Stimulated activated CD4-positive, alpha-beta T cell treated with anti-CD3 and anti-CD28 coated beads, Interleukin-15, amount 100 ng/mL, for 24 hours (primary cell): ENCODE results near the gene RAP1GAP.

Experiments
- DNase-seq: peaks from one replicate; pipeline ENCODE4 v3.0.0-alpha.2; 2020

Gene RAP1GAP

DNA sequence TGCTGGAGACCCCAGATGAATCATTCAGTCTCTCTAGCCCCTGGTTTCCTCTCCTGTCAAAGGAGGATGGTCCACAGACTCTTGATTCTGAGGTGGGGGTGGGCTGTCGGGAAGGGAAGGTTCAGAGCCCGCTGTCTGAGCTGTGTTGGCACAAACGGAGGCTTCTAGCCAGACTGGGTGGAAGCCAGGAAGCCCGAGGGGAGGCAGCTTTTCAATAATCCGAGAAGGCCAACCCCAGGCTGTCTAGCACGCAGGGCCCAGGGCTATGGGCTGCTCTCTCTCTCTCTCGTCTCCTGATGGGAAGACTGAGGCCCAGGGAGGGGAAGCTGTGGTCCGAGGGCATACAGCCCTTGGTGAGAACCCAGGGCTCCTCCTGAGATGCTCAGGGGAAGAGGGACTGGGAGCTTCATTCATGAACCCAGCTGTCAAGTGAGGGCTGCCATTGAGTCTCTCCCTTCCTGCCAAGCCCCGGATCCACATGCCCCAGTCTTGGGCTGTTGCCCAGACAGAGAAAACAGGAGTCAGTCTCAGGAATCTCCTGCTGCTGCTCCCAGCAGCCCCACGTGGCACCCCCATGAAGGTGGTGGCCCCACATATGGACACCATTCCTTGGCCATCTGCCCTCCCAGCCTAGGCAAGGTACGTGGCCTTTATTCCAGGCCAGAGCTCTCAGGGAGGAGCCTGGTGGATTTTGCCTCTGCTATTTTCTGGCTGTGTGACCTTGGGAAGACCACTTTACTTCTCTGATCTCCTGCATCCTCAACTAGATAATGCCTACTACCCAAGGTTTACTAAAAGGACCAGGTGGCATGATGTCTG is 44.4 kb downstream of the RAP1GAP start:
- no peak for DNase-seq

DNA sequence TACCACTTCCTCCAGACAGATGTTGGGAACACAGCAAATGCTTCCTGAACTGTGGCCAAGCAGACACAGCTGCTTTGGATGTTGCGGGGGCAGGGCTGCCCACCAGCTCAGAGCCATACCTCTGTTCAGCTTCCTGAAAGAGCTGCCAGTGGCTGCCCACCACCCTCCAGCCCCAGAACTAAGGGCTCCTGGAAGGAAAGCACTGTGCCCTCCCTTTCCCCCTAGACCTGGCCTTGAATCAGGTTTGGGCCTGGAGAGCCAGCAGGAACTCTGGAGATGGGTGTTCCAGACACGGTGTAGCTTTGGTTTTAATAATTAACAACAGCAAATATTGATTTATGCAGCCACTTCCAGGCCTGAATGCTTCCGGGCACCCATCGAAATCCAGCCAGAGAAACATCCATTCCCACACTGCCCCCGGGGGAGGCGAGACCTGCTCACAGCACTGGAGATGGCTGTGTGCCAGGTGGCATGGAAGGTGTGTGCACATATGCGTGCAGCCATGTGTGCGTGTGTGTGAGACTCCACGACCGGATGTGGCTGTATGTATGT is 45.7 kb downstream of the RAP1GAP start:
- no peak for DNase-seq

DNA sequence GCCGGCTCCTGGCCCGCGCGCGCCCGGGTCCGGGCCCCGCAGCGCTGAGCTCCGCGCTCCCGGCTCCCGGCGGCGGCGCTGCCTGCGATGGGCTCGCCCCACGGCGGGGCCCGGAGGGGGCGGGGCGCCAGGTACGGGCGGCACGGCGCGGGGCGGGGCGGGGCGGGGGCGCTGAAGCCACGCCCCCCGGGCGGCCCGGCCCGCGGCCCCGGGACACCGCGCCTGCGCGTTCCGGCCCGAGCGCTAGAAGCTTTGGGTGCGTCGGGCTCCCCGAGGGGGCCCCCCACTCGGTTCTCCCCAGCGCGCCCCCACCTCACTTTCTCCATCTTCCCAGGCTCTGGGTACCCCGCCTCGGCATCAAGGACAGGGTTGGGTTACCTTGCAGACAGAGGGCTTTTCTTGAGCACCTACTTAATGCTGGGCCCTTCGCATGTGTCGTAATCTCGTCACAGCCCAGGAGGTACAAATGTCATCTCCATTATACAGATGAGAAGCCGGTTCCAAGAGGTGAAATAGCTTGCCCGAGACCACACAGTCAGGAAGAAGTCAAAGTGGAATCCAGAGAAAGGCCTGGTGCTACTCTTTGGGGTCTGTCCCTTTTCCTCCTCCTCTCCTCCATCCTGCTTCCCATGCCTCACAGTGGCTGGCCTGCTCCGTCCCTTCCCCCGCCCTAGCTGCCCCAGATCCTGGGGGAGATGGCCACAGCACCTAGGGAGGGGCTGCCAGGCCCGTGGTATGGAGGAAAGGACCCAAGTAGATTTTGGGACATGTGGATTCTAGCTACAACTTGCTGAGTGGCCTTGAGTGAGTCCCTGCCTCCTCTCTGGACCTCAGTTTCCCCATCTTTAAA is 46.5 kb downstream of the RAP1GAP start:
- peak; percentile 72 for DNase-seq

DNA sequence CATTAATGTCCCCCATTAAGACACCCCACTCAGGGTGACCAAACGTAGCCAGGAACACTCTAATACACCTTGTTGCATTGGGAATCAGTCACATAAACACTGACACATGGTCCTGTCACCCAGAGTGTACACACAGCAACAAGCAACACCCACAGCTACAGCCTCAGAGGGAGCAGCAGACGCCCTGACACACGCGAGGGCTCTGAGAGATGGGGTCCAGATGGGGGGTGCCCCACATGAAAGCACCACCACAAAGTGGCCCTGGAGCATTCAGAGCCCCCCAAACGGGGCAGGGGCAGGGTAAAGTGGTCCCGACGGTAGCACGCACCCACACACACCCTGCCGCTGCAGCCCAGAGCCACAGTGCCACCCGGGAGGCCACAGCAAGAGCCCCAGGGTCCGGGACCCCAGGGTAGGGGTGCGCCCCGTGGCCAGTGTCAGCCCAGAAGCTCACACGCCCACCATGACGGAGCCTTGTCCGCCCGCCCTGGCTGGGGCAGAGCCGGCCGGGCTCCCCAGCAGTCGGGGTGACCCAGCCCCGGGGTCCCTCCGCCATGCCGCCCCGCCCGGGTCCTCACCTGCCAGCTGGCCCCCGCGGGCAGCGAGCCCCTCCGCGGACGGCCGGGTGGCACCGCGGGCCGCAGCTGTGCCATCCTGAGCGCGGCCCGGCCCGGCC is 47.3 kb downstream of the RAP1GAP start:
- DNase-seq: no peak

DNA sequence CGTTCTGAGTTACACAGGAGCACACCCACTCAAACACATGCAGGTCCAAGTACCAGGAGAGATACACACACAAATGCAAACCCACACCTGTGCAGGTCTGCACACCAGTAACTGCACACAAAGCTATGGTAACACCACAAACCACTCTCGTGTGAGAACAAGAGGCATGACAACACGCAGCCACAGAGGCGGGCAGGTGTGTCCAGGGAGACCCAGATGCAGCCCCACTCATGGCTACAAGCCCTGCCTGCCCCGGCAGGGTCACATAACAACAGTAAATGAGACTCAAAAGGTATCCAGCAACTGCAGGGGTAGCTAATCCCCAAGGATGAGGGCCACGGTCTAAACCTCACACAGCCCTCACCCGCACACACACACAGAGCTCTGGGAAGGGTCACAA is 48.1 kb downstream of the RAP1GAP start:
- DNase-seq: no peak

DNA sequence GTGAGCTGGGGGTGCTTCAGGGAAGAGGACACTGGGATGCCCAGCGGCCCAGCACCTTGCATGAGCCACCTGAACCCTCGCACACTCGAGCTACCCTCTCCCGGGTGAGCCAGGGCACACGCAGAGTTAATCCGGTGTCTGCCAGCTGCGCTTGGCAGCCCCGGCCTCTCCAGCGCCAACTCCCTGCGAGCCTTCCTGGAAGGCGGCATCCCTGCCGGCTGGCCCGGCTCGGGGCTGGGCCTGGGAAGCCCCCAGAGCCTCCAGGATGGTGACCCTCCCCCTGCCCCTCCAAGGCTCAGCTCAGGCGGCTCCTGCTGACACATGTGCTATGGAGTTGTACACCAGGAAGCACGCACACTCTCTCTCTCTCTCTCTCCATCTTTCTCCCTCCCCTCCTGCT is 48.7 kb downstream of the RAP1GAP start:
- no peak for DNase-seq

DNA sequence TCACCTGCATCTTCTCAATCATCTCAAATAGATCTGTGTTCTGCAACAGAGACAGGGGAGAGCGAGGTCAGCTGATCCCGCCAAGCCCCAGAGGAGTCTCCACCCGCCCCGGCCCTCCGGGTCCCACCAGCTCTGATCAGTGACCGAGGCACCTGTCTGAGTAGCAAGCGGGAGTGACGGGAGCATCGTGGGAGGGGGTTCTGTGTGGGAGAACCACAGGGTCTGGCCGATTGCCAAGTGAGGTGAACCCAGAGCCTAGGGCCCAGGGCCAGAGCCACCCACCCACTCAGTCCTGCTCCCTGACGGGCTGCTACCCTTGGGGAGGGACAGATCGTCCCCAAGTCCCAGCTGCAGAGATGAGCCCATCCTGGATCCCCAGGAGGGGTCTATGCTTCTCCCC is 49.1 kb downstream of the RAP1GAP start:
- no peak for DNase-seq

DNA sequence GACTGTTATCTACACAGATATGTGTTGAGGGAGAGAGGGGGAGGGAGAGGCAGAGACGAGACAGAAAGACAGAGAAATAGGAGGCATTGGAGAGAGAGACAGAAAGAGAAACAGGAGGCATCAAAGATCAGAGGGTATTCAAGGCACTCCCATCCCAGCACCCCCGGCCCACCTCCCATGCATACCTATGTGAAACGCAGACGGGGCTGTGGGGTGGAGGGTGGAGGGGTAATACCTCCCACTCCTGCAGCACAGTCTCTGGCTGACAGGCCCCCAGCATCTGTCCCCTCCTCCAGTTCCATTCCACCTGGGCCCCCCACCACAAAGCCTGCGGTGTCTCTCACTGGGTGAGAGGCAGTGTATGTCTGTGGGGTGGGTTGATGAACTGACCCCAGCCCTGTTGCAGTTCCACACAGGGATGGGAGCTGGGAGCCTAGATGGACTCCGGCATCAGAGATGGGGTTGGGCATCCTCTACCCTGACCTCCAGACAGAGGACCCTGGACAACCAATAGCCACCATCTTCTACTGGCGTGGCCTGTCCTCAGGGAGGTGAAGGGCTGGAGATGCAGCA is 49.7 kb downstream of the RAP1GAP start:
- no peak for DNase-seq

DNA sequence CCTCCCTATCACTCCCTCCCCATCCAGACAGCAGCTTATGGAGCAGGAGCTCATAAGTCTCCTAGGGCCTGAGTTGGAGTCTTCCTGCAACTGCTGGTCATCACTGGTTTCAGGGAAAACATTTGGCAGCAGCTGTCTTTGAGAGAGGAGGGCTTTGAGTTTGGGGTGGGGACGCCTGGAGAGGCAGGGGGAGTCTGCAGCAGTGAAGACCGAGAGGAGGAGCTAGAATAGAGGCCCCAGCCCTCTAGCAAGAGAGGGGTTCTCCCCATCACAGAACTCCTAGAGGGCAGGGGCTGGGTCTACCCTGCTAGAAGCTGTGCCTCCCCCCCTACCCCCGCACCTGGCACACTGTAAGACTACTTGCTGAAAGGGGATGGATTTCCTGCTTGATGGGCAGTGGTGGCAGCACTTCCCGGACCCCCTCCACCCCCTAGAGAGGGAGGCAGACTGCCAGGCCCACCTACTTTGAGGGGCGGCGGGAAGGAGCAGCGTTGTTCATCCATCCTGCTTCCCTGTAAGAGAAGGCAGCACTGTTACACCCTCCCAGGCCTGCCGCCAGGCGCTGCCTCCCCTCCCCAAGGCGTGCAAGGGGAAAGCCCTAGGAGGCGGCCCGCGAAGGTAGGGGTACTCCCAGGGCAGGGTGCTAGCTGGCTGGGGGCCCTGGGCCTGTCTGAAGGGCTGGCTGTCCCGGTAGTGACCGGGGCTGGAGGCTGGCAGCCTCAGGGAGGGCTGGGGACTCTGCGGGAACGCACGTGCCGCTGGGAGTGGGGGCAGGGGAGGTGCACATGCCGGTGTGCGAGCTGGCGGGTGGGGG is 50.4 kb downstream of the RAP1GAP start:
- DNase-seq: no peak

DNA sequence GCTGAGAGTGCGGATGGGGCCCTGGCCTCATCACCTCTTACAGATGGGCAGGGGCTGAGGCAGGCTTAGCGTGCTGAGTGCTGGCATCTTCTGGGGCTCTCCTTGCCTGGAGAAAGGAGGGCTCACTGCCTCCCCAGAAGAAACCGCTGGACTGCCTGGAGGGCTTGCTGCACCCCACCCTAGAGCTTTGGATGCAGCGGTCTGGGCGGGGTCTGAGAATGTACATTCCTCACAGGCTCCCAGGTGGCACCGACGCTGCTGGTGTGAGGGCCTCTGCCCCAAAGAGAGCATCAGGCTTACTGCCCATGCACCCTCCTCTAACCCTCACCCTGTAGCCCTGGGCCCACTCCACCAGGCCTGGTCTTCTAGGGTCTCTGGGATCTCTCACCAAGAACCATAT is 51.1 kb downstream of the RAP1GAP start:
- DNase-seq: no peak

DNA sequence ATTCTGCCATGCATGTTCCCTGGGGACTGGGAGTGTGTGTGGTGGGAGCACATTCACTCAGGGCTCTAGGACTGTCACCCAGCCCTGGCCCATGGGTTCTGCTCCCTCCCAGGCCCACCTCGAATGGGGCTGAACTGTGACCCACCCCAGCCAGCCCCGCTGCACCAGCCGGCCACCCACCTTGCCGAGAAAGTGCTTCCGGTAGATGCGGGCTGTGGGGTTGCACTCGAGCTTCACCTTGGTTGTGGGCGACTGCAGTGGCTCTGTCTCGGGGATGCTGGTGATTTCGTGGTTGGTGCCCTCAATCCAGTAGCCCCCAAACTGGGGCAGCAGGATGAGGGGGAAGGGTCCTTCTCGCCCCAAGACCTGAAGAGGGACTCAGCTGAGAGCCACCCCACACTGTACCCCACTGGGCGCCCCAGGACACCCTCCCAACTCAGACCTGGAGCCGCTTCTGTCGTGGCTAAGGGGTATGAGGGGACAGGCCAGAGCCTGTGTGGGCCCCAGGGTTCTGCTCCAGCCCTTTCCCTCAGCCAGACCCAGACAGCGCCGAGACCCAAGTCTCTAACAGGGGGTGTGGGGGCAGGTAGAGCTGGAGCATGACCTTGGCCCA is 51.9 kb downstream of the RAP1GAP start:
- no peak for DNase-seq

DNA sequence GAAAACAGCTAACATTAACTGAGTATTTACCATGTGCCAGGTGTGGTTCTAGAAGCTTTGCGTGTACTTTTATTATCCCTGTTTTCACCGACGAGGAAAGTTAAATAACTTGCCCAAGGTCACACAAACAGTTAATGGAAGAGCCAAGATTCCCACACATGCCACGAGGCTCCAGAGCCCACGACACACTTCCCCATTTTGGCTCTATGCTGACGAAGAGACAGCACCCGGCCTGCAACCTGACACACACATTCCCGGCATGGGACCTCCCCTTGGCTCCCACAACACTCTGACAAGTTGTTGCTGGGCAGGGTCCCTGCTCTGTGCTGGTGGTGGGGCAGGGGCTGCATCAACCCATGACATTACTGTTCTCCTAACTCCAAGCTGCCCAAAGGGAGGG is 52.8 kb downstream of the RAP1GAP start:
- no peak for DNase-seq

DNA sequence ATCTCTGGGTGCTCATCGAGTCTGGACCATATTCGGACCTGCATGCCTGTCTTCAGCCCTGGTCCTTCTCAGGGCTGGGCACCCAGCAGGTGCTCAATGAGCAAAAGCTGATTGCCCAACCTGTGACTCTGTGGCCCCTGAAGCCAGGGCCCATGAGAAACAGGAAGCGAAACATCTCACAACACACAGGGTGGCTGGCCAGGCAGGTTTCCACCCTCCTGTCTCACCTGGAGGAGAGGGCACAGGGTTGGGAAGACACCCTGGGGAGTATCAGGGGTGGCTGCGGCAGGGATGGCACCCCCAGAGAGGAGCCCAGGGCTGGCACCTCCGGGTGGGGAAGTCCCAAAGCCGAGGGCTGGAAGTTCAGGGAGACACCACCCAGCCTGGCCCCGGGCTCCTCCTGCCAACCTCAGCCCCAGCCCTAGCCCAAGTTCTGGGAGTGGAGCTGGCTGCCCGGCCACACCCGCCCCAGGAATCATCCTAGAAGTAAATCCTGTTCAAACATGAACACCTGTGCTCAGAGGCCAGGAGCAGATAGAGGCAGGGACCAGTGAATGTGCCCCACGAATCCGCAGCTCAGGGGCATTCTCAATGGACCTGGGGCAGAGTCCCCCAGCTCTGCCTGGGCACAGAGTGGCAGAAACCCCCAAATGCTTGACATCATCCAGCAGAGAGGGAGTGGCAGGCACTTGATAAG is 54.6 kb downstream of the RAP1GAP start:
- no peak for DNase-seq

DNA sequence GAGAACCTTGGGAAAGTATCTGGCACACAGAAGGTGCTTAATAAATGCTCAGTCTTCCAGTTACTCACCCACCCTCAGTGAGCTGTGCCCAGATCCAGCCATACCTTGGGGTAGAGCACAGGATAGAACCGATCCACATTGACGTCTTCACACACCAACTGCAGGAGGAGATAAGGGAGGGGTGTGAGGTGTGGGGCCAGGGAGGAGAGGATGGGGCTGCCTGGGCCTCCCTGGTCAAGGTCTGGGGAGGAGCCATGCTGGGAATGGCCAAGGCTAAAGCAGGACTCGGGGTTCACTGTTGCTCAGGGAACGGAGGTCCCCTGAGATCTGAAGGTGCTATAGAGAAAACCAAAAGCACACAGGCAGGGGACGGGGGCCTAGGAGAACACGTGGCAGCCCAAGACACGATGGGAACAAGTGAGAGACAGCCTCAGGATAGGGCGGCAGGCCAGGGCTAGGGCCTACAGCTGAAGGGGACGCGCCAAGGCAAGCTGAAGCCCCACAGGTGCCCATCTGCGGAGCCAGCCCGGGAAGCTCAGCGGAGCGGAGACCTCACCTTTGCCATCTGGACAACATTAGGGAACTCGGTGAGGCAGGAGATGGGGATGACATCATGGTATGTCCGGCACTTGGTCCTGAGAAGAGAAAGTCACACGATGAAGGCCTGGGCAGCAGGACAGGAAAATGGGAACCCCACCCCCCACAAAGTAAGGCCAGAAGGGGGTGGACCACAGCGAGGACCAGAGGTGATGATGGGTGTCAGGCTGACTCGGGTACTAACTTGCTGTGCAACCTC is 55.9 kb downstream of the RAP1GAP start:
- no peak for DNase-seq

DNA sequence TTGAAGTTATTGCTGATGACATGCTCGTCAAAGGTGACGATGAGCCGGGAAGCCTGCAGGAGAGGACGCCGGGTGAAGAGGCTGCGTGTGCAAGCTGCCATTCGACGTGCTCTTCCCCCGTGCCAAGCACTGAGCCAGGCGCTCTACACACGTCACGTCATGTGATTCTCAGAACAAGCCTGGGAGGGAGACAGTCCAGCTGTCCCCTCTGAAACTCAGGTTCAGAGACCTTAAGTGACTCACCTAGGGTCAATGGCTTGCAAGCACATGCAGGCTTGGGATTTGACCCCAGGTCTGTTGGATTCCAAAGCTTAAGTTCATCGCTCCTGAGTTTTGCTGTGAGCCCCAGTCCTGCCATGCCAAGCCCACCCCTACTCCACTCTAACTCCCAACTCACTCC is 57.1 kb downstream of the RAP1GAP start:
- no peak for DNase-seq

DNA sequence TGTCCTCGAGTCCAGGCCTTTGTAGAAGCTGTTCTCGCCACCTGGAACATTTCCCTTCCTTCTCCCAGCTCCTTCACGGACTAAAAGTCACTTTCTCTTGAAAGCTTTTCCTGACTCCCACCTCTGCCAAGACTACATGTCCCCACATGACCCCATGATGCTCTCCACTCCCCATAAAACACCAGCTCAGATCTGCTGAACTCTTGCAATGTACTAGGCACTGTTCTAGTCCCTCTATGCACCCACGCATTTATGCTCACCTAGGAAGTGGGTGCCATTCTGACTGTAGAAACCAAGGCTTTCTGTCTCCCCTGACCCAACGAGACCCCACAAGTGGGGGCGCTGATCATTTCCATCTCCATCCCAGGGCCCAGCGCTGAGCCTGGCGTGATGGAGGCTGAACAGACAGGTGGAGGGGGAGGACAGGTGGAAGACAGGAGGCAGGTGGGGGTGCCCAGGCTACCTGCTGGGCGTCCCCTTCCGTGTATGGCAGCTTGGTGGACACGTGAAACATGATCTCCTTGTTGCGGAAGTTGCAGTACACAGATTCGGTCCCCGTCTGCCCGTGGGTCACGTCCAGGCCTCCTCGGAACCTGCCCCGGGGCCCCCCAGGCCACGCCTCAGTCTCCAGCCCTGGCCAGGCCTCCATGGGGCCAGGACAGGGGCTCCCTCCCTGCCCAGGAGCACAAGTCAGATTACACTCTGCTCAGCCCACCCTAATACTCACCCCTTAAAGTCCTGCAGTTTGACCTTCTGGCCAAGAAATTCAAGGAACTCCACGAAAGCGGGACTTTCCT is 58.0 kb downstream of the RAP1GAP start:
- no peak for DNase-seq

DNA sequence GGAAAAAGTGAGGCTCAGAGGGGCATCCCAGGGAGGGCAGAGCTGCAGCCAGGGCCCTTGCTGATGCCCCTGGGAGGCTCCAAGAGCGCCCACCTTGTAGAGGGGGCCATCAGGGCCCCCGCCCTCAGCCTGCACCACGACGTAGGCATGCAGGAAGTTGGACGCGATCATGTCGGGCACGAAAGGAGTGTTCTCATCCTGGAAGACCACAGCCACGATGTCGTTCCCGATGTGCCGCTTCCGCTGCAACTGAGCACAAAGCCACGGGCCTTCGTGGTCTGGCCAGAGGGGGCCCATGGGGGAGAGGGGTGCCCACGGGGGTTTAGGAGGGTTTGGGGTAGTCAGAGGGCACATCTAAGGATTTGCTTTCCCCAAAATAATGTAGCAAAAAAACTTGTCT is 59.1 kb downstream of the RAP1GAP start:
- DNase-seq: no peak

DNA sequence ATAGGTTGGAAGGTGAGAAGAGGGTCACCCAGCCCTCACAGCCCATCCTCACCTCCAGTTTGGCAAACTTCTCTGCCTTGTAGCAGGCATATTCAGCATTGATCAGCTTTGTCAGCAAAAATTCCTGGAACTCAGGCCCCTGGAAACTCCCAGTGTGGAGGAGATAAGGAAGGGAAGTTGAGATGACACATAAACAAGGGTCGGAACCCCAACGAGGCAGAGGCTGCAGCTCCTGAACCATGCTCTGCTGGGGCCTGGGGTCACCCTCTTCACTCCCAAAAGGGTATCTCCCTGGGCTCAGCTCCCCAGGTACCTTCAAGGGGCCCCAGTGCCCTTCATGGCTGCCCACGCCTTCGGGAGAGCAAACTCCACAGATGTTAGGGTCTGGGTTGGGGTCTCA is 60.4 kb downstream of the RAP1GAP start:
- no peak for DNase-seq
